GM18526 (cell line): Measurements from ENCODE around the gene PAM.

ENCODE experiments used
- POLR2A ChIP-seq: IDR thresholded peaks from 3 replicates; pipeline ENCODE4 v1.6.1; 2011; ENCODE audit not compliant: insufficient read length; ENCODE audit errors: extremely low read depth

Gene PAM

GRCh38 chr5:102795526-102795925 is 40.4 kb downstream of the PAM start:
- no peak for TF ChIP-seq POLR2A

DNA sequence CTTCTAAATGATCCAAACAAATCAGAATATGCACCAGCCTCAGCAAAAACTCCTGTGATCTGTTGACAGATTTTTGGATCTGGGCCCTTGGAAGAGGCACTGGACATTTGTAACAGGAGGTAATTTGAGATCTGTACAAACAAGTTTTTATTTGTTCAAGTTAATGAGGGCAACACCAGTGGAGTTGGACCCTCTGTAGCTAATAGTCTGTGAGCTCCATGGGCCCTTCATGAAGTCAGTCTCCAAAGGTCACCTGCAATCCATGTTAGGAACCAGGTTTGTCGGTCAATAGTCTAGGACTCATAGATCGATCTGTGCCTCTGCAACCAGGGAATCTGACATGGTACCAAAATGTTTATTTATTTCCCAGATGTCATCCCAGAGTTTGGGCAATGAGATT is 40.9 kb downstream of the PAM start:
- TF ChIP-seq POLR2A, result no peak

DNA sequence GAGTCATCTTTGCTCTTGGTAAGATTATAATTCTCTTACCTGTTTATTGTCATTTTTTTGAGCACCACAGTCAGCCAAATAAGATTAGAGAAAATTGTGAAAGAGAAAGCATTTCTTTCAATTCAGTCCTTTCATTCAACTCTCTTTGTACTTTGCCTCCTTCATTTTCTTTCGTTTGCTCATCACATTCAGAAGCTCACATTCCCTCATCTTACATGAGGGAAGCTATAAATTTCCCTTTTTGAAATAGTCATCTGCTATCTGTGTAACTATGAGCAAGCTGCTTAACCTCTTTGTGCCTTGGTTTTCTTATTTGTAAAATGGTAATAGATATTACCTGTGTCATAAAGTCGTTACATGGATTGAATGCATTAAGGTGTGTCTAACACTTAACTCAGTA is 41.4 kb downstream of the PAM start:
- no peak for TF ChIP-seq POLR2A

GRCh38 chr5:102797322-102797884 is 42.3 kb downstream of the PAM start:
- TF ChIP-seq POLR2A, result no peak

- TF ChIP-seq POLR2A, result no peak
Measured at GRCh38 chr5:102798104-102798785, 43.1 kb downstream of the PAM start.

DNA sequence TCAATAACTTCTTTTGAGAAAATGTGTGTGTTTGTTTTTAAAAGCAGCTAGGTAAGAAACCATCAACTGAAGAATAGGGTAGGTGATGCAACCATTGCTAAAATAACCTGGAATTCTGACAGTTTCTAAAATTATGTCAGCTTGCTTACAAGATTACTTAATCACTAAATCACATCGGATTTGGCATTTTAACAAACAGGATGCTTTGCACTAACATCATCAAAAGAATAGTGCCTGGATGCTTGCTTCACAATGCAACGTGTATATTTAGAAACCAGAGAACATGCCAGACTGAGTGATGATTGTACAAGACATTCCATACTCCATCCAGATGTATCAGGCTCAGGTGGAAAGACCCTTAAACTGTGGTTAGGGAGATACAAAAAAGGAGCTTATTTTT is 43.9 kb downstream of the PAM start:
- TF ChIP-seq POLR2A, result no peak

GRCh38 chr5:102800427-102800826 is 45.3 kb downstream of the PAM start:
- TF ChIP-seq POLR2A, result no peak

GRCh38 chr5:102801371-102801770 is 46.3 kb downstream of the PAM start:
- no peak for TF ChIP-seq POLR2A

- no peak for TF ChIP-seq POLR2A
Measured at GRCh38 chr5:102802708-102803458, 47.8 kb downstream of the PAM start.

- no peak for TF ChIP-seq POLR2A
Measured at GRCh38 chr5:102807878-102808502, 52.9 kb downstream of the PAM start.

- TF ChIP-seq POLR2A, result no peak
Measured at GRCh38 chr5:102809033-102809432, 53.9 kb downstream of the PAM start.

- no peak for TF ChIP-seq POLR2A
Measured at GRCh38 chr5:102811972-102812371, 56.9 kb downstream of the PAM start.

GRCh38 chr5:102813740-102814139 is 58.6 kb downstream of the PAM start:
- no peak for TF ChIP-seq POLR2A

DNA sequence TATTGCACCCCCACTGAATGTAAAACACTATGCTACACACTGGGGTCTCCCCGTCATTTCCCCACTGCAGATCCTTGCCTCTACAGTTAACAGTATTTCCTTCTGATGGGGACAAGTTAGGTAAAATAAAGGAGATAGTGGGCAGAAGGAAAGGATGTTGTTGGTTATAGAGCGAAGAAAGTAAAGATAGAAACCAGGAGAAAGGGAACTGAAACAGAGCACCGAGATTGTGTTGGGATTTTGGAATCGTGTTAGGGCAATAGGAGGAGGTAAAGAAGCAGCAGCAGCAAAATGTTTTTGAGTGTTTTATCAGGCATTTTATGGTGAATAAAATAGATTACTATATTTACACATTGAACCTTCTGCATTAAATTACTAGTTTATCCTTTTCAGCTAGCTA is 60.0 kb downstream of the PAM start:
- no peak for TF ChIP-seq POLR2A

DNA sequence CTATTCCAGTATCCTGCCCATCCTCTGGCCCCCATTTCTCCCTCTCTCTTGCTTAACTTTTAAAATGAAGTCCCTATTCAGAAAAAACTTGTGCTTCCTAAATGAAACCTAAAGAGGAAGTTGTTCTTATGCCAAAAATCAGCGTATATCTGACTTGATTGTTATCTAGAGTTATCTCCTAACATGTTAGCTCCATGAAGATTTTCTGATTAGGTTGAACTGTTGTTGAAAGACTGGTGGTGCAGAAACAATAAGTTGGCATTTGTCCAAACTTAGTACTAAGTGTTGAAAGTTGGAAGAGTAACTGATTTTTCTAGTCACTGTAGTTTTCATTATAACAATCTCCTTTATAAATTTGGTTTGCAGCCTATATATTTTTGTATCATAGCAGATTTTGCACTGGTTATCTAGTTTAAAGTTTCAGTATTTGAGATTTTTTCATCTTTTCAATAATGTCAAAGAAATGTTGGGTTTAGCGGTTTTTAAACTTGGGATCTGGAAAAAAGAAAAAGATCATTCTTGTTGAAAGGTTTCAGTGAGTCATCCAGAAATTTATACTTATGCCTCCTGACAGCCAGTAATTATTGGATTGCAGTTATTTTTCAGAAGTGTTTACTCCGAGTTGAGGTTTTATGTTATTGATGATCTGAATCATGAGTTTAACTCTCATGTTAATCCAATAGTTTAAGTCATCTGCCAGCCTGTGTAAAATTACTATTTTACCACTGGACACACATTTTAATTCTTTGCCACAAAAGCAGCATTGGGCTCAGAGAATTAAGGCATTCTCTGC is 60.6 kb downstream of the PAM start:
- TF ChIP-seq POLR2A, result no peak
